ENCODE results near the gene PRKAG3. TPM values are rescaled to one million over a fixed set of nuclear protein-coding genes. Genes with fewer than 3 reads are reported as not detected.

The PRKAG3 gene
- total RNA-seq, 2 experiments from 2014 or later, result not detected

DNA sequence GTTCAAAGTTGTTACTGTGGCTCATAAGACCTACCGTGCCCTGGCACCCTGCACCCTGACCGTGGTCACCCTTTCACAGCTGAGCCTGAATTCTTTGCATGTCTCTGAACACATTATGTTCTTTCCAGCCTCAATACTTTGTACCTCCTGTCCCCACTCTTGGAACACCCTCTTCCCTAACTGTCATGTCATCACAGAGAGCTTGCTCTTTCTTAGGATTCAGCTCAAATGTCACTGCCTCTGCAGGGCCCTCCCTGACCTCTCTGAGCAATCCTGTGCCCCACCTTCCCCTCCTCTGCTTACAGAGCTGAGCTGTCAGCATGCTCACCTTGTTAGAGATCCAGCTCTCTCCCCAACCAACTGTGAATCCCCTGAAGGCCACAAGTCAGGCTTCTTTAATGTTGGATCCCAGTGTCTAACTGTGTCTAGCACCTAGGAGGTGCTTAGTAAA is 15.0 kb downstream of the PRKAG3 start:
- H3K9me2 ChIP-seq (ENCODE audit: insufficient read depth, low read length), result no peaks in the 10 kb centered on the region
- no peak overlapping the region for H3K27ac ChIP-seq (ENCODE audit: low read depth, low read length, poor library complexity, severe bottlenecking)
- no peak overlapping the region for H2AFZ ChIP-seq (ENCODE audit: low read length)
- H3K79me2 ChIP-seq (ENCODE audit: insufficient read depth, low read depth, low read length), result no peaks in the 10 kb centered on the region
- no peak for TF ChIP-seq EZH2phosphoT487 (IDR thresholded peaks at IDR 0.05; ENCODE audit: borderline replicate concordance, low read depth, low read length)
- TF ChIP-seq, protein P1, sequence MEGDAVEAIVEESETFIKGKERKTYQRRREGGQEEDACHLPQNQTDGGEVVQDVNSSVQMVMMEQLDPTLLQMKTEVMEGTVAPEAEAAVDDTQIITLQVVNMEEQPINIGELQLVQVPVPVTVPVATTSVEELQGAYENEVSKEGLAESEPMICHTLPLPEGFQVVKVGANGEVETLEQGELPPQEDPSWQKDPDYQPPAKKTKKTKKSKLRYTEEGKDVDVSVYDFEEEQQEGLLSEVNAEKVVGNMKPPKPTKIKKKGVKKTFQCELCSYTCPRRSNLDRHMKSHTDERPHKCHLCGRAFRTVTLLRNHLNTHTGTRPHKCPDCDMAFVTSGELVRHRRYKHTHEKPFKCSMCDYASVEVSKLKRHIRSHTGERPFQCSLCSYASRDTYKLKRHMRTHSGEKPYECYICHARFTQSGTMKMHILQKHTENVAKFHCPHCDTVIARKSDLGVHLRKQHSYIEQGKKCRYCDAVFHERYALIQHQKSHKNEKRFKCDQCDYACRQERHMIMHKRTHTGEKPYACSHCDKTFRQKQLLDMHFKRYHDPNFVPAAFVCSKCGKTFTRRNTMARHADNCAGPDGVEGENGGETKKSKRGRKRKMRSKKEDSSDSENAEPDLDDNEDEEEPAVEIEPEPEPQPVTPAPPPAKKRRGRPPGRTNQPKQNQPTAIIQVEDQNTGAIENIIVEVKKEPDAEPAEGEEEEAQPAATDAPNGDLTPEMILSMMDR (conservative IDR thresholded peaks at IDR 0.05; ENCODE audit: low read length), result no peak
- POLR2A ChIA-PET, result interaction anchor here (0.6 to 1.2 kb wide), 3 partner anchors 10 to 27 kb away, joined by 3 to 4 read pairs (median 4); no protein-coding TSS in a partner anchor
- no peaks in the 10 kb centered on the region for H3K4me1 ChIP-seq (ENCODE audit: insufficient read depth, low read length, poor library complexity, severe bottlenecking)
- intact Hi-C loops (cut with micrococcal nuclease; ENCODE audit: unreplicated experiment), result no loop called here
- DNase-seq (ENCODE audit: low spot score), result no peak
- no peaks in the 10 kb centered on the region for H4K20me1 ChIP-seq (ENCODE audit: insufficient read depth, low read length)
- no peak overlapping the region for H3K4me3 ChIP-seq (ENCODE audit: low read depth, low read length, poor library complexity, severe bottlenecking)
- no peak overlapping the region for H3K4me2 ChIP-seq (ENCODE audit: low read length)
- no peaks in the 10 kb centered on the region for H3K9me3 ChIP-seq (ENCODE audit: low read length)
- H3K36me3 ChIP-seq (ENCODE audit: insufficient read depth, low read length), result no peaks in the 10 kb centered on the region
- no TSS peak for BruUV-seq (replicated peaks)
- CTCF ChIA-PET (ENCODE audit: unreplicated experiment), result no interaction called here

DNA sequence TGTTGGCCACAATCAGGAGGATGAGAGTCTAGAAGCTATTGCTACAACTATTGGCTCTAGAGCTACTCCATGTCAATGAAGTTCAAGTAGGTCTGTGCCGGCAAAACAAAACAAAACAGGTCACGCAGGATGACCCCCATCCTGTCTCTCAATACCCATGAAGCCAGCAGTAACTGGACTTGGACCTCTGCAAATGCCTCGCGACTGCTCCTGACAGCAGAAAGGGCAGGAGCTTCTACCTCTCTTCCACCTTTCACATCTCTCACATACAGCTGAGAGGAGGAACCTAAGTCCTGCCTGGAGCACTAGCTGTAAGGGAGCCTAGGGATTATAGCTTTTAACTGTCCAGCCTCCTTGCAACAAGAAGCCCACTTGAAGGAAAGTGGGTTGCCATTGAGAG is 16.0 kb downstream of the PRKAG3 start:
- no peaks in the 10 kb centered on the region for H3K9me3 ChIP-seq (ENCODE audit: low read length)
- no TSS peak for BruUV-seq (replicated peaks)
- no peaks in the 10 kb centered on the region for H3K79me2 ChIP-seq (ENCODE audit: insufficient read depth, low read depth, low read length)
- no peak overlapping the region for H3K27ac ChIP-seq (ENCODE audit: low read depth, low read length, poor library complexity, severe bottlenecking)
- H3K4me2 ChIP-seq (ENCODE audit: low read length), result no peak overlapping the region
- no peaks in the 10 kb centered on the region for H4K20me1 ChIP-seq (ENCODE audit: insufficient read depth, low read length)
- H2AFZ ChIP-seq (ENCODE audit: low read length), result no peak overlapping the region
- TF ChIP-seq, protein P1 (conservative IDR thresholded peaks at IDR 0.05; ENCODE audit: low read length), result no peak
- no peak for TF ChIP-seq EZH2phosphoT487 (IDR thresholded peaks at IDR 0.05; ENCODE audit: borderline replicate concordance, low read depth, low read length)
- ChIA-PET POLR2A (interaction anchor here (0.6 to 0.9 kb wide), 2 partner anchors 12 to 195 kb away, joined by 4 to 10 read pairs; no protein-coding TSS in a partner anchor), CTCF (ENCODE audit: unreplicated experiment) (no interaction called here)
- intact Hi-C loops (cut with micrococcal nuclease; ENCODE audit: unreplicated experiment), result no loop called here
- H3K4me1 ChIP-seq (ENCODE audit: insufficient read depth, low read length, poor library complexity, severe bottlenecking), result no peaks in the 10 kb centered on the region
- DNase-seq (ENCODE audit: low spot score), result no peak
- H3K4me3 ChIP-seq (ENCODE audit: low read depth, low read length, poor library complexity, severe bottlenecking), result no peak overlapping the region
- H3K9me2 ChIP-seq (ENCODE audit: insufficient read depth, low read length), result no peaks in the 10 kb centered on the region
- H3K36me3 ChIP-seq (ENCODE audit: insufficient read depth, low read length), result no peaks in the 10 kb centered on the region

DNA sequence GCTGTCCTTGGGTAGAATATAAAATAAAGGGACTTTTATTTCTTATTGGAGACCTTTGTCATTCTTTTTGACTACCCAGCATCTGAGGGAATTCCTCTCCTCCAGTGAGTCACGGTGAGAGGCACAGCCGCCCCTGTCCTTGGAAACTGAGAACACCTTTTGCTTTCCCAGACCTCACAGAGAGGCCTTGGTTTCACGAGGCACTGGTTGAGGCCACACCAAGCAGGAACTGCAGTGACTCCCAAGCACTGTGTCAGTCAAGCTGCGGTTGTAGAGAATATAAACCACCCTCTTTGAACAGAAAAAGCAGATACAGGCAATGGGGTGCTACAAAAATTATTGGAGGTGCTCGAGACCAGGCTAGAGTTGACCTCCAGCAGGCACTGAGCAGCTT is 16.4 kb downstream of the PRKAG3 start:
- intact Hi-C loops (cut with micrococcal nuclease; ENCODE audit: unreplicated experiment), result no loop called here
- no peaks in the 10 kb centered on the region for H3K9me2 ChIP-seq (ENCODE audit: insufficient read depth, low read length)
- no peaks in the 10 kb centered on the region for H3K9me3 ChIP-seq (ENCODE audit: low read length)
- no peak for DNase-seq (ENCODE audit: low spot score)
- no peak overlapping the region for H3K4me3 ChIP-seq (ENCODE audit: low read depth, low read length, poor library complexity, severe bottlenecking)
- no peaks in the 10 kb centered on the region for H3K4me1 ChIP-seq (ENCODE audit: insufficient read depth, low read length, poor library complexity, severe bottlenecking)
- POLR2A ChIA-PET, result interaction anchor here (0.9 kb wide), 1 partner anchor 12 kb away, joined by 10 read pairs; no protein-coding TSS in a partner anchor
- no TSS peak for BruUV-seq (replicated peaks)
- no peaks in the 10 kb centered on the region for H3K79me2 ChIP-seq (ENCODE audit: insufficient read depth, low read depth, low read length)
- H3K36me3 ChIP-seq (ENCODE audit: insufficient read depth, low read length), result no peaks in the 10 kb centered on the region
- TF ChIP-seq EZH2phosphoT487 (IDR thresholded peaks at IDR 0.05; ENCODE audit: borderline replicate concordance, low read depth, low read length), result no peak
- TF ChIP-seq, protein P1 (conservative IDR thresholded peaks at IDR 0.05; ENCODE audit: low read length), result no peak
- no peak overlapping the region for H3K27ac ChIP-seq (ENCODE audit: low read depth, low read length, poor library complexity, severe bottlenecking)
- no peak overlapping the region for H3K4me2 ChIP-seq (ENCODE audit: low read length)
- H2AFZ ChIP-seq (ENCODE audit: low read length), result no peak overlapping the region
- CTCF ChIA-PET (ENCODE audit: unreplicated experiment), result no interaction called here
- H4K20me1 ChIP-seq (ENCODE audit: insufficient read depth, low read length), result no peaks in the 10 kb centered on the region
